ENCODE results near the gene ACOT6. TPM values are rescaled to one million over a fixed set of nuclear protein-coding genes. Genes with fewer than 3 reads are reported as not detected.
A peak's percentile ranks its signal among the peaks of the same experiment; 100 is the strongest.
"Not testable (repeated sequence)": the region's sequence is repeated elsewhere in the genome, so short reads cannot be mapped to it uniquely, and the experiment has no call there.

The ACOT6 gene
- under 1 TPM in 1 of 3 donors, not detected in 2; 0.19 TPM for polyA plus RNA-seq (ENCODE audit: insufficient read length in 3 of 3)

GRCh38 chr14:73612339-73613045 is at the start of gene ACOT6:
ACOT6 (plus strand) TSS chr14:73612517; CDS start chr14:73612572, 55 bp downstream.
- peak in 1 of 3 donors; percentile 52 for DNase-seq (ENCODE audit: low read depth in 3 of 3, low spot score in 2 of 3)

- DNase-seq (ENCODE audit: low read depth in 3 of 3, low spot score in 2 of 3): not testable (repeated sequence)
Measured at GRCh38 chr14:73562696-73563095, 49.6 kb upstream of the ACOT6 start.

GRCh38 chr14:73566431-73566830 is 45.9 kb upstream of the ACOT6 start:
- not testable (repeated sequence) for DNase-seq (ENCODE audit: low read depth in 3 of 3, low spot score in 2 of 3)

GRCh38 chr14:73566935-73567334 is 45.4 kb upstream of the ACOT6 start:
- not testable (repeated sequence) for DNase-seq (ENCODE audit: low read depth in 3 of 3, low spot score in 2 of 3)

- DNase-seq (ENCODE audit: low read depth in 3 of 3, low spot score in 2 of 3): no peak
Measured at GRCh38 chr14:73567358-73567757, 45.0 kb upstream of the ACOT6 start.

GRCh38 chr14:73567951-73568885 is 44.1 kb upstream of the ACOT6 start:
- DNase-seq (ENCODE audit: low read depth in 3 of 3, low spot score in 2 of 3): no peak

GRCh38 chr14:73568886-73569184 is 43.5 kb upstream of the ACOT6 start:
- not testable (repeated sequence) for DNase-seq (ENCODE audit: low read depth in 3 of 3, low spot score in 2 of 3)

GRCh38 chr14:73569185-73569958 is 42.9 kb upstream of the ACOT6 start, which contains the start of gene ACOT2:
ACOT2 (plus strand) TSS chr14:73569213; CDS start chr14:73569241, 28 bp downstream.
- DNase-seq (ENCODE audit: low read depth in 3 of 3, low spot score in 2 of 3): peak; percentile 80 to 85 (median 84)

GRCh38 chr14:73570913-73571312 is 41.4 kb upstream of the ACOT6 start:
- not testable (repeated sequence) for DNase-seq (ENCODE audit: low read depth in 3 of 3, low spot score in 2 of 3)

- DNase-seq (ENCODE audit: low read depth in 3 of 3, low spot score in 2 of 3): not testable (repeated sequence)
Measured at GRCh38 chr14:73573034-73573433, 39.3 kb upstream of the ACOT6 start.

GRCh38 chr14:73573740-73574139 is 38.6 kb upstream of the ACOT6 start:
- DNase-seq (ENCODE audit: low read depth in 3 of 3, low spot score in 2 of 3): not testable (repeated sequence)

GRCh38 chr14:73574251-73574650 is 38.1 kb upstream of the ACOT6 start:
- DNase-seq (ENCODE audit: low read depth in 3 of 3, low spot score in 2 of 3): not testable (repeated sequence)

- DNase-seq (ENCODE audit: low read depth in 3 of 3, low spot score in 2 of 3): no peak
Measured at GRCh38 chr14:73576391-73576790, 35.9 kb upstream of the ACOT6 start.

GRCh38 chr14:73577214-73577613 is 35.1 kb upstream of the ACOT6 start:
- not testable (repeated sequence) for DNase-seq (ENCODE audit: low read depth in 3 of 3, low spot score in 2 of 3)

GRCh38 chr14:73582102-73582979 is 30.0 kb upstream of the ACOT6 start:
- not testable (repeated sequence) for DNase-seq (ENCODE audit: low read depth in 3 of 3, low spot score in 2 of 3)

- no peak for DNase-seq (ENCODE audit: low read depth in 3 of 3, low spot score in 2 of 3)
Measured at GRCh38 chr14:73588695-73589094, 23.6 kb upstream of the ACOT6 start.

- DNase-seq (ENCODE audit: low read depth in 3 of 3, low spot score in 2 of 3): no peak
Measured at GRCh38 chr14:73589116-73589515, 23.2 kb upstream of the ACOT6 start.

- not testable (repeated sequence) for DNase-seq (ENCODE audit: low read depth in 3 of 3, low spot score in 2 of 3)
Measured at GRCh38 chr14:73590673-73591004, 21.7 kb upstream of the ACOT6 start.

GRCh38 chr14:73591690-73592449 is 20.4 kb upstream of the ACOT6 start, which contains the start of gene ACOT4:
ACOT4 (plus strand) TSS chr14:73591873; CDS start chr14:73591960, 87 bp downstream.
- DNase-seq (ENCODE audit: low read depth in 3 of 3, low spot score in 2 of 3): no peak

Data from right renal cortex interstitium (tissue), 3 donors.